HCT116 (cell line): Measurements from ENCODE around the gene SKAP1. TPM values are rescaled to one million over a fixed set of nuclear protein-coding genes. Genes with fewer than 3 reads are reported as not detected.

Experiments
- ATAC-seq: fragments of 200-7000 bp; cut with Tn5 transposase; 2 replicates; pipeline ENCODE4 v1.9.1; 2020; ENCODE audit warnings: mild to moderate bottlenecking, moderate library complexity
- BruUV-seq: library from RNA; stranded (reverse); fragments of 400-500 nt; replicated peaks from 2 replicates; lab custom pipeline; 2021; lab: Mats Ljungman, UMichigan
- CTCF ChIA-PET: fragments of 300-600 bp; sonication (Branson Sonifier 250); formaldehyde crosslinking; loops from one replicate; lab custom pipeline; 2021; ENCODE audit warnings: antibody characterized with exemption; lab: Charles Lee
- POLR2A ChIA-PET: fragments of 300-600, 350-600 bp; sonication (Branson Sonifier 250); formaldehyde crosslinking; loops from one replicate; lab custom pipeline; 2021; ENCODE audit warnings: antibody characterized with exemption; lab: Charles Lee
- RAD21 ChIA-PET, 2 experiments: fragments of 300-600 bp; sonication (Branson Sonifier 250); formaldehyde crosslinking; loops; one replicate each; lab custom pipeline; 2023; ENCODE audit warnings: low total read pairs in 2 of 2; ENCODE audit not compliant: uncharacterized antibody in 2 of 2, unreplicated experiment in 2 of 2, low non-redundant PET in 1 of 2; lab: Charles Lee
- DNase-seq: peaks from one replicate; pipeline ENCODE4 v3.0.0-alpha.2; 2010; ENCODE audit warnings: low read depth, low spot score
- H2AFZ ChIP-seq: fragments of 200-600 bp; shearing (Covaris generic), sonication (generic); 2 replicates; pipeline ENCODE4 v1.6.1; 2017; ENCODE audit warnings: low read depth, mixed run types, mixed read lengths, antibody characterized with exemption, low read length; ENCODE audit not compliant: poor library complexity, severe bottlenecking
- H3K27ac ChIP-seq: 2 replicates; pipeline ENCODE4 v1.5.1; 2012; ENCODE audit warnings: low read depth, low read length
- H3K27me3 ChIP-seq: fragments of 200-600 bp; sonication (generic); 2 replicates; pipeline ENCODE4 v1.6.1; 2016; ENCODE audit warnings: mixed run types, low read length, mixed read lengths; ENCODE audit not compliant: insufficient read depth
- H3K36me3 ChIP-seq, 2 experiments: fragments of 200-500 bp in 1 of 2; fragments of 200-600 bp in 1 of 2; sonication (Bioruptor generic) in 1 of 2; sonication (generic) in 1 of 2; 2 replicates each; pipeline versions ENCODE4 v1.5.1 to v1.6.1; 2014 to 2016; ENCODE audit warnings: low read length in 2 of 2, inconsistent platforms in 1 of 2, mixed read lengths in 1 of 2, mixed run types in 1 of 2; ENCODE audit not compliant: insufficient read depth in 2 of 2, control insufficient read depth in 1 of 2
- H3K4me1 ChIP-seq, 2 experiments: fragments of 200-600 bp in 1 of 2; sonication (generic) in 1 of 2; 2 replicates each; pipeline versions ENCODE4 v1.5.1 to v1.6.1; 2012 to 2017; ENCODE audit warnings: low read length in 2 of 2, inconsistent platforms in 1 of 2, mild to moderate bottlenecking in 1 of 2, mixed read lengths in 1 of 2, mixed run types in 1 of 2, moderate library complexity in 1 of 2; ENCODE audit not compliant: insufficient read depth in 2 of 2, control insufficient read depth in 1 of 2
- H3K4me2 ChIP-seq: fragments of 200-600 bp; sonication (generic); 2 replicates; pipeline ENCODE4 v1.6.1; 2017; ENCODE audit warnings: mixed run types, low read length, mixed read lengths
- H3K4me3 ChIP-seq, 2 experiments: fragments of 200-600 bp in 1 of 2; sonication (generic) in 1 of 2; replicated peaks in 1 of 2; 2 replicates each; pipeline ENCODE4 v1.5.1; 2011 to 2016; ENCODE audit warnings: low read length in 2 of 2, control low read depth in 1 of 2, low read depth in 1 of 2, mild to moderate bottlenecking in 1 of 2, mixed read lengths in 1 of 2, mixed run types in 1 of 2
- H3K79me2 ChIP-seq: fragments of 200-600 bp; sonication (generic); 2 replicates; pipeline ENCODE4 v1.6.1; 2017; ENCODE audit warnings: mild to moderate bottlenecking, mixed run types, low read length, moderate library complexity, mixed read lengths; ENCODE audit not compliant: insufficient read depth
- H3K9ac ChIP-seq: fragments of 200-600 bp; sonication (generic); 2 replicates; pipeline ENCODE4 v1.6.1; 2016; ENCODE audit warnings: low read length, mixed read lengths
- H3K9me2 ChIP-seq: fragments of 200-600 bp; sonication (generic), shearing (Covaris generic); 2 replicates; pipeline ENCODE4 v1.6.1; 2017; ENCODE audit warnings: mixed run types, mild to moderate bottlenecking, moderate library complexity; ENCODE audit not compliant: insufficient read depth
- H3K9me3 ChIP-seq, 2 experiments: fragments of 200-500 bp in 1 of 2; fragments of 200-600 bp in 1 of 2; sonication (Bioruptor generic) in 1 of 2; sonication (generic) in 1 of 2; 2 replicates each; pipeline ENCODE4 v1.6.1; 2014 to 2017; ENCODE audit warnings: low read length in 2 of 2, mixed read lengths in 2 of 2, inconsistent platforms in 1 of 2, low read depth in 1 of 2, mild to moderate bottlenecking in 1 of 2, mixed run types in 1 of 2, moderate library complexity in 1 of 2; ENCODE audit not compliant: control insufficient read depth in 1 of 2, insufficient read depth in 1 of 2
- H4K20me1 ChIP-seq: fragments of 200-600 bp; sonication (generic), shearing (Covaris generic); 2 replicates; pipeline ENCODE4 v1.6.1; 2017; ENCODE audit warnings: mixed run types, mild to moderate bottlenecking, moderate library complexity; ENCODE audit not compliant: insufficient read depth
- CBX3 ChIP-seq: IDR thresholded peaks from 2 replicates; pipeline ENCODE4 v1.6.1; 2012; ENCODE audit warnings: low read depth
- ELF1 ChIP-seq: IDR thresholded peaks from 2 replicates; pipeline ENCODE4 v1.6.1; 2012; ENCODE audit warnings: low read depth, borderline replicate concordance
- EZH2 ChIP-seq: fragments of 200-600 bp; sonication (generic); IDR thresholded peaks from 2 replicates; pipeline ENCODE4 v1.6.1; 2017; ENCODE audit warnings: antibody characterized with exemption, mixed run types
- EZH2phosphoT487 ChIP-seq: fragments of 200-600 bp; IDR thresholded peaks from 2 replicates; pipeline ENCODE4 v1.6.1; 2018; ENCODE audit warnings: antibody characterized with exemption, borderline replicate concordance
- FOSL1 ChIP-seq: IDR thresholded peaks from 2 replicates; pipeline ENCODE4 v1.6.1; 2012; ENCODE audit warnings: low read depth
- JUND ChIP-seq: IDR thresholded peaks from 2 replicates; pipeline ENCODE4 v1.6.1; 2012
- POLR2A ChIP-seq: IDR thresholded peaks from 2 replicates; pipeline ENCODE4 v1.7.0; 2011; ENCODE audit warnings: borderline replicate concordance; ENCODE audit not compliant: insufficient read depth, insufficient read length; ENCODE audit errors: extremely low read depth
- RAD21 ChIP-seq: IDR thresholded peaks from 2 replicates; pipeline ENCODE4 v1.6.1; 2012; ENCODE audit warnings: low read depth, mild to moderate bottlenecking
- SIN3A ChIP-seq: IDR thresholded peaks from 2 replicates; pipeline ENCODE4 v1.6.1; 2012; ENCODE audit warnings: low read depth
- SRF ChIP-seq: IDR thresholded peaks from 2 replicates; pipeline ENCODE4 v1.6.1; 2012; ENCODE audit warnings: low read depth
- TCF7L2 ChIP-seq: IDR thresholded peaks from 2 replicates; pipeline ENCODE4 v1.7.0; 2011; ENCODE audit warnings: borderline replicate concordance, inconsistent platforms; ENCODE audit not compliant: insufficient read depth, insufficient read length; ENCODE audit errors: extremely low read depth
- ZNF274 ChIP-seq: fragments of 200-500 bp; sonication (Bioruptor generic); IDR thresholded peaks from 2 replicates; pipeline ENCODE4 v1.6.1; 2014; ENCODE audit warnings: mild to moderate bottlenecking, low read depth, low read length, inconsistent platforms
- intact Hi-C: fragments of 100-400 bp; cut with micrococcal nuclease; formaldehyde crosslinking; loops from 2 replicates; pipeline ENCODE4 v1.10.0; 2022
- total RNA-seq: library from RNA; stranded (reverse); gene quantifications from one replicate; pipeline ENCODE4 v1.2.1, GENCODE V29; 2021; ENCODE audit not compliant: unreplicated experiment
- TF ChIP-seq, protein P1 (sequence below), 3 experiments: fragments of 200-600 bp in 1 of 3; sonication (generic) in 1 of 3; IDR thresholded peaks in 2 of 3; conservative IDR thresholded peaks in 1 of 3; 2 replicates each; pipeline ENCODE4 v1.5.1; 2012 to 2017; ENCODE audit warnings: low read depth in 2 of 3, low read length in 2 of 3, antibody characterized with exemption in 1 of 3, borderline replicate concordance in 1 of 3, control low read depth in 1 of 3, mild to moderate bottlenecking in 1 of 3, mixed read lengths in 1 of 3, mixed run types in 1 of 3, moderate library complexity in 1 of 3; ENCODE audit not compliant: insufficient read depth in 1 of 3
- TF ChIP-seq, protein P2 (sequence below): IDR thresholded peaks from 2 replicates; pipeline ENCODE4 v1.6.1; 2011; ENCODE audit warnings: mild to moderate bottlenecking, low read length, moderate library complexity; ENCODE audit not compliant: insufficient replicate concordance; ENCODE audit errors: extremely low read depth
- TF ChIP-seq, protein P3 (sequence below): IDR thresholded peaks from 2 replicates; pipeline ENCODE4 v1.6.1; 2012
- TF ChIP-seq, protein P4 (sequence below): IDR thresholded peaks from 2 replicates; pipeline ENCODE4 v1.6.1; 2012; ENCODE audit warnings: low read depth

Gene SKAP1
- total RNA-seq, 1 experiment from 2014 or later: 12.4 TPM

DNA sequence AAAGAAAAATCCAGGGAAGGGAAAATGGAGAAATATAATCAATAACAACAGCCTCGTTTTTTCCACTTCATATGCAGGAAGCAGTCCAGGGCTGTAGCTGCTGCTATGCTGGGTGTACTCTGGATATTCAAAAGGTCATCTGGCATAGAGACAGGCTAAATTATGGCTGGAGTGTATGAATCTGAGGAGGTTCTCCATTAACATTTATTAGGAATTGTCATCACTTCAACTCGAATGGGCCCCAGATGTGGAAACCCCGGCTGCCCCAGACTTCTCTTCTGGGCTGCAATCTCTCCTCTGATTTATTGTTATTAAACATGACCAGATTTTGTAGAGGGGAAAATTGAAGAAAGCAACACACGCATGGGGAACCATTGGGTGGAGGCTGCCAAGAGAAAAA is 33.5 kb upstream of the SKAP1 start (continued):
- TF ChIP-seq, protein P1, sequence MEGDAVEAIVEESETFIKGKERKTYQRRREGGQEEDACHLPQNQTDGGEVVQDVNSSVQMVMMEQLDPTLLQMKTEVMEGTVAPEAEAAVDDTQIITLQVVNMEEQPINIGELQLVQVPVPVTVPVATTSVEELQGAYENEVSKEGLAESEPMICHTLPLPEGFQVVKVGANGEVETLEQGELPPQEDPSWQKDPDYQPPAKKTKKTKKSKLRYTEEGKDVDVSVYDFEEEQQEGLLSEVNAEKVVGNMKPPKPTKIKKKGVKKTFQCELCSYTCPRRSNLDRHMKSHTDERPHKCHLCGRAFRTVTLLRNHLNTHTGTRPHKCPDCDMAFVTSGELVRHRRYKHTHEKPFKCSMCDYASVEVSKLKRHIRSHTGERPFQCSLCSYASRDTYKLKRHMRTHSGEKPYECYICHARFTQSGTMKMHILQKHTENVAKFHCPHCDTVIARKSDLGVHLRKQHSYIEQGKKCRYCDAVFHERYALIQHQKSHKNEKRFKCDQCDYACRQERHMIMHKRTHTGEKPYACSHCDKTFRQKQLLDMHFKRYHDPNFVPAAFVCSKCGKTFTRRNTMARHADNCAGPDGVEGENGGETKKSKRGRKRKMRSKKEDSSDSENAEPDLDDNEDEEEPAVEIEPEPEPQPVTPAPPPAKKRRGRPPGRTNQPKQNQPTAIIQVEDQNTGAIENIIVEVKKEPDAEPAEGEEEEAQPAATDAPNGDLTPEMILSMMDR (IDR thresholded peaks at IDR 0.05 in 2 of 3, conservative IDR thresholded peaks at IDR 0.05 in 1 of 3; ENCODE audit: borderline replicate concordance in 1 of 3, insufficient read depth in 1 of 3, low read depth in 2 of 3, low read length in 2 of 3): no peak
- TF ChIP-seq, all 23 proteins: peak for 0

DNA sequence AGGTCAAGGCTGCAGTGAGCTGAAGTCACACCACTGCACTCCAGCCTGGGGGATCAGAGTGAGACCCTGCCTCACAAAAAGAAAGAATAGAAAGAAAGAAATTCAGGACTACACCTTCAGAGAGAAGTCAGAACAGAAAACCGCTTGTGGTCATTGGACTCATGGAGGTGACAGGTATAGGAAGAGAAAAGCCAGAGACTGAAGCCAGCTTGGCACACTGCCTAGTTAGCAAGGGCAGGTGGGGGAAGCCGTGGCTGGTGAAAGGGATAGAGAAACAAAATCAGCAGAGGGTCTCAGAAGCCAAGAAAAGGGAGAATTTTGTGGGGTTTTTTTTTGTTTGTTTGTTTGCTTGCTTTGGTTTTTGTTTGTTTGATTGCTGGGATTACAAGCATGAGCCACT is 32.9 kb upstream of the SKAP1 start:
- ChIA-PET CTCF (no interaction called here), RAD21 (no interaction called here), POLR2A (no interaction called here)
- H3K27ac ChIP-seq: no peak overlapping the region
- no peak for DNase-seq
- H3K9ac ChIP-seq: no peak overlapping the region
- H3K4me1 ChIP-seq: no peaks in the 10 kb centered on the region
- no peaks in the 10 kb centered on the region for H3K9me2 ChIP-seq
- H3K4me3 ChIP-seq: no peak overlapping the region
- no peaks in the 10 kb centered on the region for H3K36me3 ChIP-seq
- H2AFZ ChIP-seq: no peak overlapping the region
- H3K79me2 ChIP-seq: no peaks in the 10 kb centered on the region
- no peaks in the 10 kb centered on the region for H3K9me3 ChIP-seq
- no TSS peak for BruUV-seq
- no peaks in the 10 kb centered on the region for H3K27me3 ChIP-seq
- no peak overlapping the region for H3K4me2 ChIP-seq
- ATAC-seq: no peak
- no peaks in the 10 kb centered on the region for H4K20me1 ChIP-seq
- intact Hi-C loops: no loop called here
- TF ChIP-seq, protein P2, sequence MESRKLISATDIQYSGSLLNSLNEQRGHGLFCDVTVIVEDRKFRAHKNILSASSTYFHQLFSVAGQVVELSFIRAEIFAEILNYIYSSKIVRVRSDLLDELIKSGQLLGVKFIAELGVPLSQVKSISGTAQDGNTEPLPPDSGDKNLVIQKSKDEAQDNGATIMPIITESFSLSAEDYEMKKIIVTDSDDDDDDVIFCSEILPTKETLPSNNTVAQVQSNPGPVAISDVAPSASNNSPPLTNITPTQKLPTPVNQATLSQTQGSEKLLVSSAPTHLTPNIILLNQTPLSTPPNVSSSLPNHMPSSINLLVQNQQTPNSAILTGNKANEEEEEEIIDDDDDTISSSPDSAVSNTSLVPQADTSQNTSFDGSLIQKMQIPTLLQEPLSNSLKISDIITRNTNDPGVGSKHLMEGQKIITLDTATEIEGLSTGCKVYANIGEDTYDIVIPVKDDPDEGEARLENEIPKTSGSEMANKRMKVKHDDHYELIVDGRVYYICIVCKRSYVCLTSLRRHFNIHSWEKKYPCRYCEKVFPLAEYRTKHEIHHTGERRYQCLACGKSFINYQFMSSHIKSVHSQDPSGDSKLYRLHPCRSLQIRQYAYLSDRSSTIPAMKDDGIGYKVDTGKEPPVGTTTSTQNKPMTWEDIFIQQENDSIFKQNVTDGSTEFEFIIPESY: no peak
- TF ChIP-seq ZNF274 (no peak), CBX3 (no peak), ELF1 (no peak), EZH2phosphoT487 (no peak), JUND (no peak), EZH2 (no peak), FOSL1 (no peak), POLR2A (no peak), SRF (no peak), RAD21 (no peak), TCF7L2 (no peak), SIN3A (no peak)
- TF ChIP-seq, protein P3, sequence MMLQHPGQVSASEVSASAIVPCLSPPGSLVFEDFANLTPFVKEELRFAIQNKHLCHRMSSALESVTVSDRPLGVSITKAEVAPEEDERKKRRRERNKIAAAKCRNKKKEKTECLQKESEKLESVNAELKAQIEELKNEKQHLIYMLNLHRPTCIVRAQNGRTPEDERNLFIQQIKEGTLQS: no peak
- TF ChIP-seq, protein P4, sequence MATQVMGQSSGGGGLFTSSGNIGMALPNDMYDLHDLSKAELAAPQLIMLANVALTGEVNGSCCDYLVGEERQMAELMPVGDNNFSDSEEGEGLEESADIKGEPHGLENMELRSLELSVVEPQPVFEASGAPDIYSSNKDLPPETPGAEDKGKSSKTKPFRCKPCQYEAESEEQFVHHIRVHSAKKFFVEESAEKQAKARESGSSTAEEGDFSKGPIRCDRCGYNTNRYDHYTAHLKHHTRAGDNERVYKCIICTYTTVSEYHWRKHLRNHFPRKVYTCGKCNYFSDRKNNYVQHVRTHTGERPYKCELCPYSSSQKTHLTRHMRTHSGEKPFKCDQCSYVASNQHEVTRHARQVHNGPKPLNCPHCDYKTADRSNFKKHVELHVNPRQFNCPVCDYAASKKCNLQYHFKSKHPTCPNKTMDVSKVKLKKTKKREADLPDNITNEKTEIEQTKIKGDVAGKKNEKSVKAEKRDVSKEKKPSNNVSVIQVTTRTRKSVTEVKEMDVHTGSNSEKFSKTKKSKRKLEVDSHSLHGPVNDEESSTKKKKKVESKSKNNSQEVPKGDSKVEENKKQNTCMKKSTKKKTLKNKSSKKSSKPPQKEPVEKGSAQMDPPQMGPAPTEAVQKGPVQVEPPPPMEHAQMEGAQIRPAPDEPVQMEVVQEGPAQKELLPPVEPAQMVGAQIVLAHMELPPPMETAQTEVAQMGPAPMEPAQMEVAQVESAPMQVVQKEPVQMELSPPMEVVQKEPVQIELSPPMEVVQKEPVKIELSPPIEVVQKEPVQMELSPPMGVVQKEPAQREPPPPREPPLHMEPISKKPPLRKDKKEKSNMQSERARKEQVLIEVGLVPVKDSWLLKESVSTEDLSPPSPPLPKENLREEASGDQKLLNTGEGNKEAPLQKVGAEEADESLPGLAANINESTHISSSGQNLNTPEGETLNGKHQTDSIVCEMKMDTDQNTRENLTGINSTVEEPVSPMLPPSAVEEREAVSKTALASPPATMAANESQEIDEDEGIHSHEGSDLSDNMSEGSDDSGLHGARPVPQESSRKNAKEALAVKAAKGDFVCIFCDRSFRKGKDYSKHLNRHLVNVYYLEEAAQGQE: no peak
